ENCODE data around the gene PIGK. TPM values are rescaled to one million over a fixed set of nuclear protein-coding genes. Genes with fewer than 3 reads are reported as not detected.

Gene PIGK
- total and polyA plus RNA-seq, 7 donors: 4.6 to 20.0 (median 15.9) TPM

GRCh38 chr1:77234943-77235342, 15.7 kb upstream of the PIGK start:
- no peak overlapping the region for H3K27ac ChIP-seq
- H3K9me3 ChIP-seq: no peaks in the 10 kb centered on the region
- no peak overlapping the region for H3K4me3 ChIP-seq
- no peaks in the 10 kb centered on the region for H3K36me3 ChIP-seq
- no peak for DNase-seq
- no peaks in the 10 kb centered on the region for H3K27me3 ChIP-seq
- intact Hi-C loops (cut with DNase I): no loop called here
- no peaks in the 10 kb centered on the region for H3K4me1 ChIP-seq
- 47 to 61% methylated on average over 1 of the region's 1 CpG for WGBS, 2 donors
- no peak for TF ChIP-seq POLR2AphosphoS5 (IDR thresholded peaks at IDR 0.05)
- no peak for TF ChIP-seq EP300 (IDR thresholded peaks at IDR 0.05)
- TF ChIP-seq CTCF (IDR thresholded peaks at IDR 0.05): no peak
- no peak for TF ChIP-seq POLR2A (IDR thresholded peaks at IDR 0.05)

GRCh38 chr1:77234096-77234495, 14.9 kb upstream of the PIGK start:
- TF ChIP-seq EP300 (IDR thresholded peaks at IDR 0.05): no peak
- no peak for TF ChIP-seq CTCF (IDR thresholded peaks at IDR 0.05)
- no peak for TF ChIP-seq POLR2AphosphoS5 (IDR thresholded peaks at IDR 0.05)
- no peak for TF ChIP-seq POLR2A (IDR thresholded peaks at IDR 0.05)
- WGBS, 2 donors: 86 to 93% methylated on average over 1 of the region's 1 CpG
- Histone ChIP-seq H3K36me3 (no peaks in the 10 kb centered on the region), H3K4me3 (no peak overlapping the region), H3K9me3 (no peaks in the 10 kb centered on the region), H3K27ac (no peak overlapping the region), H3K27me3 (no peaks in the 10 kb centered on the region), H3K4me1 (no peaks in the 10 kb centered on the region)
- no peak for DNase-seq
- intact Hi-C loops (cut with DNase I): no loop called here

GRCh38 chr1:77232829-77233228, 13.6 kb upstream of the PIGK start:
- no peak overlapping the region for H3K27ac ChIP-seq
- no peaks in the 10 kb centered on the region for H3K36me3 ChIP-seq
- no peaks in the 10 kb centered on the region for H3K4me1 ChIP-seq
- no peak for DNase-seq
- intact Hi-C loops (cut with DNase I): no loop called here
- no peaks in the 10 kb centered on the region for H3K27me3 ChIP-seq
- no peaks in the 10 kb centered on the region for H3K9me3 ChIP-seq
- no peak overlapping the region for H3K4me3 ChIP-seq
- 97% methylated on average over 1 of the region's 1 CpG for WGBS, 2 donors
- no peak for TF ChIP-seq POLR2A (IDR thresholded peaks at IDR 0.05)
- no peak for TF ChIP-seq POLR2AphosphoS5 (IDR thresholded peaks at IDR 0.05)
- no peak for TF ChIP-seq EP300 (IDR thresholded peaks at IDR 0.05)
- no peak for TF ChIP-seq CTCF (IDR thresholded peaks at IDR 0.05)

GRCh38 chr1:77230051-77230450, 10.8 kb upstream of the PIGK start:
- H3K4me1 ChIP-seq: no peaks in the 10 kb centered on the region
- TF ChIP-seq CTCF (IDR thresholded peaks at IDR 0.05) (no peak), POLR2AphosphoS5 (IDR thresholded peaks at IDR 0.05) (no peak), POLR2A (IDR thresholded peaks at IDR 0.05) (no peak), EP300 (IDR thresholded peaks at IDR 0.05) (no peak)
- intact Hi-C loops (cut with DNase I): no loop called here
- 86 to 94% methylated on average over 1 of the region's 1 CpG for WGBS, 2 donors
- no peak overlapping the region for H3K27ac ChIP-seq
- no peak overlapping the region for H3K4me3 ChIP-seq
- H3K36me3 ChIP-seq: no peaks in the 10 kb centered on the region
- no peak for DNase-seq
- no peaks in the 10 kb centered on the region for H3K27me3 ChIP-seq
- no peaks in the 10 kb centered on the region for H3K9me3 ChIP-seq

- no peak for DNase-seq
- no peak overlapping the region for H3K4me3 ChIP-seq
- intact Hi-C loops (cut with DNase I): no loop called here
- no peaks in the 10 kb centered on the region for H3K27me3 ChIP-seq
- H3K27ac ChIP-seq: no peak overlapping the region
- H3K4me1 ChIP-seq: no peaks in the 10 kb centered on the region
- H3K9me3 ChIP-seq: no peaks in the 10 kb centered on the region
- H3K36me3 ChIP-seq: no peaks in the 10 kb centered on the region
- TF ChIP-seq POLR2AphosphoS5 (IDR thresholded peaks at IDR 0.05): no peak
- no peak for TF ChIP-seq POLR2A (IDR thresholded peaks at IDR 0.05)
- TF ChIP-seq CTCF (IDR thresholded peaks at IDR 0.05): no peak
- TF ChIP-seq EP300 (IDR thresholded peaks at IDR 0.05): no peak
Measured at GRCh38 chr1:77228836-77229235, 9.6 kb upstream of the PIGK start.

Data from sigmoid colon (tissue), 7 donors.